Stimulated activated naive CD8-positive, alpha-beta T cell treated with anti-CD3 and anti-CD28 coated beads, Interleukin-15, amount 100 ng/mL, for 72 hours (primary cell): ENCODE results near the gene FNTB.

Experiments
- ATAC-seq: fragments of 150-1000 bp; cut with Tn5 transposase; 2 replicates; pipeline ENCODE4 v1.10.0; 2021; ENCODE audit warnings: mild to moderate bottlenecking, moderate library complexity
- DNase-seq, 2 donors: peaks; one replicate each; pipeline ENCODE4 v3.0.0; 2021 to 2022
- H3K27ac Mint-ChIP-seq, 2 donors: one replicate each; pipeline ENCODE4 v1.8.0; 2022; ENCODE audit warnings: mild to moderate bottlenecking in 2 of 2, mixed read lengths in 2 of 2, moderate library complexity in 2 of 2
- H3K27me3 Mint-ChIP-seq: one replicate; pipeline ENCODE4 v1.8.0; 2022; ENCODE audit warnings: mixed read lengths
- H3K4me1 Mint-ChIP-seq: one replicate; pipeline ENCODE4 v1.8.0; 2022; ENCODE audit warnings: mild to moderate bottlenecking, mixed read lengths
- H3K4me3 Mint-ChIP-seq, 2 donors: one replicate each; pipeline ENCODE4 v1.8.0; 2022; ENCODE audit warnings: mild to moderate bottlenecking in 2 of 2, mixed read lengths in 2 of 2, moderate library complexity in 1 of 2
- H3K9me3 Mint-ChIP-seq, 2 donors: one replicate each; pipeline ENCODE4 v1.8.0; 2022; ENCODE audit warnings: mixed read lengths in 2 of 2

FNTB gene

DNA sequence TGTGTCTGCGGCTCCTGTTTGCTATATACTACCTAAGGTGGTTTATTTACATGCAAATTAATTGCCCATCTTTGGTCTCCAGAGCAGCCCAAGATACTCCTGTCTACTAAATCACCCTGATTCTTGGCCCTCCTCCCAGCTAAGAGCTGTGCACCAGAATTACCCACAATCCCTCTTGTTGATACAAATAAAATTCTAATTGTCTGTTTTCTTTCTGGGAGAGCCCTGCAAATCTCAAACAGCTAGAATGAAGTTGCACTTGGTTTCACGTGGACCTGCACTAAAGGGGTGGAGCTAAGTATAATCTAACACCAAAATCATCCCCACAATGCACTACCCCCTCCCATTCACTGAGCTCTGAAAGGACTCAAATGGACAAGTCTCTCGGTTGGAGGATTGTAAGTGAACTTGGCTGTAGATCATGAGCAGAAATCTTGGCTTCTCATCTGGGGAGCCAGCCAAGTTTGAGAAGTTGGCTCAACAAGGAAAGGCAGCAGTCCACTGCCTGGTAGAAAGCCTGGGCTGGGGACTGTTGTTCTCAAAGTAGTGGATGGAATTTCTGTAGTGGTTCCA is 109.0 kb downstream of the FNTB start:
- Mint-ChIP-seq H3K9me3 (no peaks in the 10 kb centered on the region), H3K4me3 (peak overlapping the region; percentile 48 to 58), H3K27me3 (no peaks in the 10 kb centered on the region), H3K4me1 (peaks cover 76% of the 10 kb centered on the region), H3K27ac (peak overlapping the region; percentile 10 to 48)
- ATAC-seq, result no peak
- no peak for DNase-seq

DNA sequence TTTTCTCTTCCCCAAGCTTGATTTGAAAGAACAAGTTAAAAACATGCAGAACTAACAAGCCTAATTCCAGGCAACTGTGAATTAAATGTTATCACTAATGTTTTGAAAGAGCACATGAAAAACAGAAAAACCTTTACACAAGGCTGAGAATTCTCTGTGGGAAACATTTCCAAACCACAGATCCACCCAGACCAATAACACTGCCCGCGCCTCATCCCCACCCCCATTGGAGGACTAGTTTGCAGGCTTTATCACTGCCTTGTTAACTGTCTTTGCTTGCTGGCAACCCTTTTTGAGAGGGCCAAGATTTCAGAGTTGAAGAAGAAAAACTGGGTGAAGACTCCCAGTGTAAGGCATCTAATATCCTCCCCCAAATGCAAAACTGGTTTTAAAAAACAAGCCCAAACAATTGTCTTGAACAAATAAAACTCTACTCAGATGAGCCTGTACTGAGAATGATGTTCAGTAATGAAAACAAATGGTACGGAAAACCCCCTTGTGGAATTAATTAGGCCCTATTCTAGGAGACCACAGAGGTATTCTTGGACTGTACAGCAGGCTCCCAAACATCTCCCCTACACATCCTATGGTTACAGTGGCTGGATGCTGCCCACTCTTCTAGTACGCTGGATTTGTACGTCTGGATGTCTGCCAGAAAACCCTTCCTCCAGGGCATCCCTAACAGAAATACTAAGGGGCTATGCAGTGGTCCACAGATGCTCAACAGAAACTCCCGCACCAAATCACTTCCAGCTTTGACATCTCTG is 109.8 kb downstream of the FNTB start:
- DNase-seq, result no peak
- Mint-ChIP-seq H3K4me3 (peak overlapping the region; percentile 22 to 48), H3K4me1 (peaks cover 70% of the 10 kb centered on the region), H3K9me3 (no peaks in the 10 kb centered on the region), H3K27ac (peak overlapping the region; percentile 21 to 42), H3K27me3 (no peaks in the 10 kb centered on the region)
- ATAC-seq, result peak; percentile 69

DNA sequence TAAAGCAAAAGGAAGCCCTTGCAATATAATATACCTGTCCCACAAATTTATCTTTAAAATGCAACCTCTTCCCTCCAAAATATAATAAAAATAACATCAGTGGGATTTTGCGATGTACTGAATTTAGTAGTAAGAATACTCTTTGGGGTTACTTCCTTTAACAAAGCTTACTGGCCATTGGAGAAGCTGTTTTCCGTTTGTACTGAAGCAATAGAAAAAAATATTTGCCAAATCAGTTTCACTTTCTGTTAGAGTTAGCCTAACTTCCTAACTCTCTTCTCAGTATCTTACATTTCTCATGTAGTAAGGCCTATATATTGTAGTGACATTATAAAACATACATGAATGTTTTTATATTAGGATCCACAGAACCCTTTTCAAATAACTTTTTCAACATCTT is 111.9 kb downstream of the FNTB start:
- H3K4me3 Mint-ChIP-seq, result peak overlapping the region; percentile 77 to 78
- no peaks in the 10 kb centered on the region for H3K9me3 Mint-ChIP-seq
- DNase-seq (no peak), ATAC-seq (no peak)
- peaks cover 68% of the 10 kb centered on the region for H3K4me1 Mint-ChIP-seq
- H3K27me3 Mint-ChIP-seq, result no peaks in the 10 kb centered on the region
- H3K27ac Mint-ChIP-seq, result peak overlapping the region; percentile 70 to 95

DNA sequence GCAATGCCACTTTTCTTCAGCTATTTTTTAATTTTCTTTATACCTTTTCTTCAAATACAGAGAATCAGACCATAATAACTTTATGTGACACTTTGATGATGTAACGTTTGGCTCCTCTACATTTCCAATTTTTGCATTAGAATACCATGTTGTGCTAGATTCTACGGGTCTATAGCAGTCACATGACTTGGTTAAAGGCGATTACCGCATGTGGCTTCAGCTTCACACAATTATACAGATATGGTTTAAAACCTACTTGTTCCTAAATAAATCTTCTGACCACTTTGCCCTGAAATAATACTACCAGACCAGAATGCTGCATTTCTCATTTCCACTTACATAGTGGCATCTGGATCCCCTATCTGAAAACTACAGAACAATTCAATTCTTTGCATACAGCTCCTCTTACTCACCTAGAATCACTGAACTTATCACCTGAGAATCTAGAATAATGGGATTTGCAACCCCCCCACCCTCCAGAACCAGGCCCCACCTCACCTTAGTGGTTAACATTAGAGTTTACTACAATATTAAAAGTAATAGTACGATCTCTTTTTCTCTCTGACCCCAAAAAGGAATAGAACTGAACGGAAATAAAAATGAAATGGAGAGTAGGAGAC is 114.3 kb downstream of the FNTB start:
- no peak for DNase-seq
- H3K4me1 Mint-ChIP-seq, result peaks cover 49% of the 10 kb centered on the region

DNA sequence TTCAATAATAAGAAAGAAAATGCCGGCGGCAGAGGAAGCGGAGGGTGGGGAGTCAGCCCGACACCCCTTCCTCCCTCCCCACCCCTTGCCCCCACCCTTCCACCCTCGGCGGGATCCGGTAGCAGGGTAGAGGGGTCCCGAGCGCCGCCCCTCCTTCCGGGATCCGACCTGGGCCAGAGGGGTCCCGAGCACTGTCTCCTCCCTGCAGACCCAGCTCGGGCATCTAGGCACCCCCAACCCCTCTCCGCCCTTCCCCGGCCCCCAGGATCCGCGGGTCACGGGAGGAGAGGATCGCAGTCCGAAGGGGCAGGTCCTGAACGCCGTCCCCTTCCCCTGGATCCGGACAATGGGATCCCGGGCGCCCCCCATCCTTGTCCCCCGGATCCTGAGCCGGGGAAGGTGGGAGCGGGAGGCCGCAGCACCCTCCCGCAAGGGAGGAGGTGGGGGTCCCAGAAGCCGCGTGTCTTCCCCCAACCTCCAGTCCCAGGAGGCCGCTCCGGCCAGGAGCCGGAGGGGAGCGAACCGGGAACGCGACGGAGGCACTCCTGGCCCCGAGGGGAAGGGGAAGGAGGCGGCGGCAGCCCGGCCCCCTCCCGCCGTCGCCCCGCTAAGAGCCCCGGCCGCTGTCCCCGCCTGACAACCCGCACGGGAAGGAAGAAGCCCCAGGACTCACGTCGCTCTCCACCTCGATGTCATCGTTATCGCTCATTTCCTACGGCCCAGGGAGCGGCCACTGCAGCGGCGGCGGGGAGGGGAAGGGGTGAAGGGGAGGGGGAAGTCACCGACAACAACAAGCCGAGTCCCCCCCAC is 115.1 kb downstream of the FNTB start:
- Mint-ChIP-seq H3K27ac (peak overlapping the region; percentile 95 to 98), H3K27me3 (peaks cover 7% of the 10 kb centered on the region), H3K4me1 (peaks cover 47% of the 10 kb centered on the region), H3K9me3 (no peaks in the 10 kb centered on the region), H3K4me3 (peak overlapping the region; percentile 84 to 89)
- ATAC-seq (peak; percentile 12), DNase-seq (no peak)

More for the DNA sequence above, 114.3 kb downstream of the FNTB start:
- peaks cover 7% of the 10 kb centered on the region for H3K27me3 Mint-ChIP-seq
- H3K9me3 Mint-ChIP-seq, result no peaks in the 10 kb centered on the region
- H3K27ac Mint-ChIP-seq, result peak overlapping the region; percentile 84 to 99
- peak overlapping the region; percentile 84 to 89 for H3K4me3 Mint-ChIP-seq
- ATAC-seq, result no peak

DNA sequence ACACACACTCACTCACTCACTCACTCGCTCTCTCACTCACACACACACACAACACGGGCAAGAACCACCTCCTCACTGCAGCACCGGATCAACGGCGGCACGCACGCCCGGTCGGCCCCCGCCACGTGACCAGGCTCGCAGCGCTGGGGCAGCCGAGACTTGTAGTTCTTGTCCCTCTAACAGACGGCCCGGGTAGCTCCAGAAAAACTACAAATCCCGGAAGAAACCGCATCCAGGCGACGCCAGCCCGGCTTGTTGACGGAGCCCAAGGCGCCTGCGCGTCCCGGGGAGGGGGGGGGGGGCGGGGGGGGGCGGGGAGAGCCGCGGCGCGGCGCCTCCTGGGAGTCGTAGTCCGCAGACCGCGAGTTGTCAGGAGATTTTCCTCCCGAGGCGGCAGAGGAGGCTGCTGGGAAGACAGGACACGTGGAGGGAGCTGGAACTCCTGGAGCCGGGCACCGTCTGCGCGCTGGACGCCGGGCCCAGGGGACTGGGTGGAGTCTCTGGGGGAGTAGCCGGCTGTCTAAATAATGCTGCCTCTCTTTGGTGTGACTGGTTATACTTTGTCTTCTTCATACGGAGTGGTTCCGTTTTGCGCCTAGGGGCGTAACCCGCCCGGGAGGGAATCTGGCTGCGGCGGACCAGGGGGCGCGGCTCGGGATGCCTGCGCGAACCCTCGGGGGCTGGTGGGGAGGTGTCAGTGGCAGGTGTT is 115.9 kb downstream of the FNTB start, which contains the start of gene MAX:
MAX (minus strand) TSS at position 77 of the 709 bp plus-strand sequence. CDS start 178 bp downstream, outside the sequence.
- DNase-seq (peak; percentile 97 to 99), ATAC-seq (peak; percentile 97)
- peaks cover 42% of the 10 kb centered on the region for H3K4me1 Mint-ChIP-seq
- H3K4me3 Mint-ChIP-seq, result peak within 1 kb of the TSS; percentile 84 to 89
- no peaks in the 10 kb centered on the region for H3K9me3 Mint-ChIP-seq
- peak within 1 kb of the TSS; percentile 95 to 99 for H3K27ac Mint-ChIP-seq
- H3K27me3 Mint-ChIP-seq, result peaks cover 7% of the 10 kb centered on the region

DNA sequence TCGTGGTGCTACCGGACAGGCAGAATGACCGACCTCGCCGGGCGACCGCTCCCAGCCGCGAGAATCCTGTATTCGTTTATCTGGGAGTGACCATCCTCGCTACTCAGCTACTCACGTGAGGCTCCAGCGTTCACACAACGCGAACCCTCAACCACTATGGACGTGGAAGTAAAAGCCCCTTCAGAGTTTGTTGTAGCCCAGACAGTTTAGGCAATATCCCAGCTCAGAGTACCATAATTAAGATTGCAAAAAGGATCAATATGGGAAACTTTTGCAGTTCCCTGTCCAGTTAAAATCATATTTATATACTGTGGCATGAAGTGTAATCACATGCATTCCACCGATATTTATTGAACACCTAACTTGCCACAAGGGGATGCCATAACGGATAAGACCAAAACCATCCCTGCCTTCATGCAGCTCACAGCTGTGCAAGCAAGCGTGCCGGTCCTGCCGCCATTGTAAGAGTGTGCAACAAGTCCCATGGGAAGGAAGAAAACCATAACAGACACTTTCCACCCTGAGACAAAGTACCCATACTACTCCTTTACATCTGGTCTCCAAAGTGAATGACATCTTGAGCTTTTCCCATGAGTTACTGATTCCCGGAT is 116.6 kb downstream of the FNTB start:
- H3K27me3 Mint-ChIP-seq, result peaks cover 7% of the 10 kb centered on the region
- peak overlapping the region; percentile 84 to 89 for H3K4me3 Mint-ChIP-seq
- ATAC-seq (no peak), DNase-seq (peak in 1 of 2 donors; percentile 16)
- H3K4me1 Mint-ChIP-seq, result peaks cover 40% of the 10 kb centered on the region
- no peaks in the 10 kb centered on the region for H3K9me3 Mint-ChIP-seq
- peak overlapping the region in 1 of 2 donors; percentile 37 for H3K27ac Mint-ChIP-seq

DNA sequence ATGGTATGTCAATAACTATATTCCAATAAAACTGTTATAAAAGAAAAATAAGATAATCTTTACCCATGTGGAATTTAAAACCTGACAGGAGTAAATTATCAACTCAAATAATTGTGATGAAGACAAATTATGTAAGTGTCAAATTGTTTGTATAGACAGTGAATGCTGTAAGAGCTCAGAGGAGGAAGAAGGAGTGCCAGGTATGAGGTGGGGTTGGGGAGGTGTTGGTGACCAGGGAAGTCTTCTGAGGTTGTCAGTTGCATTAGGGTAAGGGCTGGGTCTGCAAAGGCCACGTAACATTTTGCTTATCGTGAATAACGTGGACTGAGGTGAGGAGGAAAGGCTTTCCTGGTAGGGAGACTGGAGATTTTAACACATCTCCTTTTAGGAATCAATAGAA is 118.1 kb downstream of the FNTB start:
- Mint-ChIP-seq H3K4me1 (peaks cover 25% of the 10 kb centered on the region), H3K27ac (no peak overlapping the region), H3K4me3 (no peak overlapping the region), H3K9me3 (no peaks in the 10 kb centered on the region), H3K27me3 (peaks cover 7% of the 10 kb centered on the region)
- DNase-seq (no peak), ATAC-seq (no peak)

DNA sequence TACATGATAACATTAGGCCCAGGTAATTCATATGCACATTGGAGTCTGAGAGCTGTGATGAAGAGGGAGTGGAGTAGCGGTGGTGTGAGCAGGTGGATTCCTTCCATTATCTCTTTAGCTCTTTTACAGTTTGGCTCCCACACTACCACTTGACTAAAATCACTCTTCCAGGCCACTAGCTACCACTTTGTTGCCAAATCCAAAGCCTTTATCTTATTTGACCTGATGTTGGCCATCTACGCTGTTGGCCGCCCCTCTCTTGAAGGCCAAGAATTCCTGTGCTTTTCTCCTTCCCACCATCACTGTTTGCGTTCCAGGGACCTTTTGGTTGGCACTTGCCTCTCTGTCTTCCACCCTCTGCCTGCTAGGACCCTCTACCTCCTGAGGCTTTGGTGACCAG is 119.6 kb downstream of the FNTB start:
- no peak overlapping the region for H3K4me3 Mint-ChIP-seq
- no peak for ATAC-seq

DNA sequence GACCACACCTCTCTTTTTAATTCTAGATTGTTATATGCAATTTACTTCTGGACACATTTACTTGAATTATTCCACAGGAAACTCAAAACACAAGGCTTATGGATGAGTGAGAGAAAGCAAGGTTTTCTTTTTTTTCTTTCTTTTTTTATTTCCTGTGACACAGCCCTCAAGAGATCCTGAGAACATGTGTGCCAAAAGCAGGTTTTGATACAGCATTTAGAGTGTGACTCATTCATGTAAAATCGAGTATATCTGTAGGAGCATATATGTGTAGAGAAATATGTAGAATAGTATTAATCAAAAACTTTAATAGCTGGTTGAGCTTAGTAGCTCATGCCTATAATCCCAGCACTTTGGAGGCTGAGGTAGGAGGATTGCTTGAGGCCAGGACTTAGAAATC is 120.0 kb downstream of the FNTB start:
- ATAC-seq, result no peak
- DNase-seq, result no peak
- peaks cover 15% of the 10 kb centered on the region for H3K4me1 Mint-ChIP-seq
- no peak overlapping the region for H3K4me3 Mint-ChIP-seq
- H3K27me3 Mint-ChIP-seq, result peaks cover 7% of the 10 kb centered on the region
- H3K27ac Mint-ChIP-seq, result no peak overlapping the region
- no peaks in the 10 kb centered on the region for H3K9me3 Mint-ChIP-seq

More for the DNA sequence above, 119.6 kb downstream of the FNTB start:
- no peaks in the 10 kb centered on the region for H3K9me3 Mint-ChIP-seq
- no peak overlapping the region for H3K27ac Mint-ChIP-seq
- peaks cover 15% of the 10 kb centered on the region for H3K4me1 Mint-ChIP-seq
- DNase-seq, result no peak
- peaks cover 7% of the 10 kb centered on the region for H3K27me3 Mint-ChIP-seq

DNA sequence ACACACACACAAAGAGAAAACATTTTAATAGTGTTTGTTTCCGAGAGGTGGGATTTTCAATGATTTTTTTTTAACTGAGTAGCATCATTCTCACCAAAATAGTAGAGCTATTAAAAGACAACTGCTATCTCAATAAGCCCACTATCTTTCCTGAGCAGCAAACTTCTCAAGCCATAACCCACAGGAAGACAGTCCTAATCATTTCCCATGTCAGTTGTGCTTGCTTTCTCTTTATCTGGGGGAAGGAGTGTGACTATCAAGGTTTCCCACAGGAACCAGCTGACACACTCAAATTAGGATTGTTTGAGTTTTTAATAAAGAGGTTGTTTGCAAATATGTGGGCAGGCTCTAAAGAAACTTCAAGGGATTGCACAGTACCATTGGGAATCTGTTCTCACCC is 120.5 kb downstream of the FNTB start:
- no peaks in the 10 kb centered on the region for H3K9me3 Mint-ChIP-seq
- H3K27me3 Mint-ChIP-seq, result peaks cover 7% of the 10 kb centered on the region
- peaks cover 15% of the 10 kb centered on the region for H3K4me1 Mint-ChIP-seq
- H3K27ac Mint-ChIP-seq, result no peak overlapping the region
- no peak overlapping the region for H3K4me3 Mint-ChIP-seq
- no peak for ATAC-seq
- no peak for DNase-seq

DNA sequence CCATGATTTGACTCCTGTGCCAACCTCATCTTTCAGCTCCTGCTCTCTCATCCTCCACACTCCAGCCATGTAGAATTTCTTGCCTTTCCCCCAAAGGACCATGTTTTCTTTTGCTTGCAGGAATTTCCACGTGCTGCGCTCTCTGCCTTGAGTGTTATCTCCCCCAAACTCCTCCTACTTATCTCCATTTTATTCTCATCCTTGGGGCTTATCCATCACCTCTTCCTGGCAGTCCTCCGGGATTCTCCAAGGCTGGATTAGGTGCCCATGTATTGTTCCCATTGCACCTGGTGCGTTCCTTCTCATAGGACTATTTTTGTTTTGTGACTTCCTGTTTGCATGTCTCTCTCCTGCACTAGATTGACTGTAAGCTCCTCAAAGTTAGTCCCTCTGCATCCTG is 122.7 kb downstream of the FNTB start:
- no peaks in the 10 kb centered on the region for H3K9me3 Mint-ChIP-seq
- no peak for DNase-seq
- peaks cover 6% of the 10 kb centered on the region for H3K4me1 Mint-ChIP-seq
- H3K27me3 Mint-ChIP-seq, result peaks cover under 1% of the 10 kb centered on the region
- H3K4me3 Mint-ChIP-seq, result no peak overlapping the region
- H3K27ac Mint-ChIP-seq, result no peak overlapping the region
- ATAC-seq, result no peak

DNA sequence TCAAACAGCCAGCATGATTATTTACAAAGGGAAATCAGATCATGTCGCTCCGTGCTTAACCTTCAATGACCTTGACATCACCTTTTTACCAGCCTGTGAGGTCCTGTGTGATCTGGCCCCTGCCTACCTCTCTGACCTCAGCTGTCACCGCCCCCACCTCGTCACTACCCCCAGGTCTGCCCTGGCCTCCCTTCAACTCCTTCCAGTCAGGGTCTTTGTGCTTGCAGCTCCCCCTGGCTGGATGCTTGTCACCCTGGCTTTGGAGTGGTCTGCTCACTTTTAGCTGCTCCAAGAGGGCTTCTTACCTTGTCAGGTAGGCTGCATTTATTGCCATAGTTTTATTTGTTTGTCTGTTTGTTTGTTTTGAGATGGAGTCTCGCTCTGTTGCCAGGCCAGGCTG is 123.8 kb downstream of the FNTB start:
- Mint-ChIP-seq H3K9me3 (no peaks in the 10 kb centered on the region), H3K4me1 (peaks cover 6% of the 10 kb centered on the region), H3K27ac (no peak overlapping the region), H3K4me3 (no peak overlapping the region), H3K27me3 (no peaks in the 10 kb centered on the region)
- DNase-seq (no peak), ATAC-seq (no peak)
